ENCODE data around the gene DOC2B. TPM values are rescaled to one million over a fixed set of nuclear protein-coding genes. Genes with fewer than 3 reads are reported as not detected.

The DOC2B gene
- total and polyA plus RNA-seq, 2 experiments from 2014 or later: 0.42 to 3.8 TPM

DNA sequence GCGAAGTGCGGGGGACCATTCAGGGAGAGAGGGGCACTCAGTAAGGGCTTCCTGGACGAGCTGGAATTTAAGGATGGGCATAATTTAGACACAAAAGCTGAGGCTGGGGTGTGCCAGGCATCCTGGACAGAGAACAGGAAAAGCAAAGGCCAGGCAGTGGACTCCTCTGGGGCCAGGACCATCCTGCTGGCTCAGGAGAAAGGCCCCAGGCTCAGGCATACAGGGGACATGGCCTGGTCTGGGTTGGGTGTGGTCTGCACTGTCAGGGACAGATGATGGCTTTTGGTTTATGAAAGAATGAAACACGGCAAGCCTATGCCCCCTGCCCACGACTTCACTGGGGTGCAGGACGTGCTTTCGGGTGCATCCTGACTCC, 48.9 kb upstream of the DOC2B start:
- no peak overlapping the region for H3K27ac Mint-ChIP-seq
- Histone ChIP-seq H3K4me3 (no peak overlapping the region), H2AFZ (no peak overlapping the region), H4K20me1 (replicated peaks; ENCODE audit: insufficient read depth) (no peaks in the 10 kb centered on the region), H3F3A (replicated peaks; ENCODE audit: low read depth) (no peaks in the 10 kb centered on the region), H3K4me2 (no peak overlapping the region), H3K27ac (ENCODE audit: low read depth) (no peak overlapping the region), H3K36me3 (ENCODE audit: insufficient read depth) (no peaks in the 10 kb centered on the region), H3K4me1 (ENCODE audit: insufficient read depth) (no peaks in the 10 kb centered on the region), H3K27me3 (ENCODE audit: insufficient read depth) (no peaks in the 10 kb centered on the region), H3K79me2 (replicated peaks; ENCODE audit: insufficient read depth) (no peaks in the 10 kb centered on the region), H3K9me2 (ENCODE audit: insufficient read depth) (no peaks in the 10 kb centered on the region)
- H3K27me3 Mint-ChIP-seq (ENCODE audit: insufficient read depth, low read depth, poor library complexity): peaks cover 22% of the 10 kb centered on the region
- no peak for ATAC-seq
- no peaks in the 10 kb centered on the region for H3K36me3 Mint-ChIP-seq (ENCODE audit: low read depth)
- peaks cover 34% of the 10 kb centered on the region for H3K4me1 Mint-ChIP-seq
- DNase-seq (ENCODE audit: low spot score): no peak
- no peak overlapping the region for H3K4me3 Mint-ChIP-seq
- no peaks in the 10 kb centered on the region; the same call in 2 of the 3 replicates for H3K9me3 Mint-ChIP-seq
- TF ChIP-seq, protein P1, sequence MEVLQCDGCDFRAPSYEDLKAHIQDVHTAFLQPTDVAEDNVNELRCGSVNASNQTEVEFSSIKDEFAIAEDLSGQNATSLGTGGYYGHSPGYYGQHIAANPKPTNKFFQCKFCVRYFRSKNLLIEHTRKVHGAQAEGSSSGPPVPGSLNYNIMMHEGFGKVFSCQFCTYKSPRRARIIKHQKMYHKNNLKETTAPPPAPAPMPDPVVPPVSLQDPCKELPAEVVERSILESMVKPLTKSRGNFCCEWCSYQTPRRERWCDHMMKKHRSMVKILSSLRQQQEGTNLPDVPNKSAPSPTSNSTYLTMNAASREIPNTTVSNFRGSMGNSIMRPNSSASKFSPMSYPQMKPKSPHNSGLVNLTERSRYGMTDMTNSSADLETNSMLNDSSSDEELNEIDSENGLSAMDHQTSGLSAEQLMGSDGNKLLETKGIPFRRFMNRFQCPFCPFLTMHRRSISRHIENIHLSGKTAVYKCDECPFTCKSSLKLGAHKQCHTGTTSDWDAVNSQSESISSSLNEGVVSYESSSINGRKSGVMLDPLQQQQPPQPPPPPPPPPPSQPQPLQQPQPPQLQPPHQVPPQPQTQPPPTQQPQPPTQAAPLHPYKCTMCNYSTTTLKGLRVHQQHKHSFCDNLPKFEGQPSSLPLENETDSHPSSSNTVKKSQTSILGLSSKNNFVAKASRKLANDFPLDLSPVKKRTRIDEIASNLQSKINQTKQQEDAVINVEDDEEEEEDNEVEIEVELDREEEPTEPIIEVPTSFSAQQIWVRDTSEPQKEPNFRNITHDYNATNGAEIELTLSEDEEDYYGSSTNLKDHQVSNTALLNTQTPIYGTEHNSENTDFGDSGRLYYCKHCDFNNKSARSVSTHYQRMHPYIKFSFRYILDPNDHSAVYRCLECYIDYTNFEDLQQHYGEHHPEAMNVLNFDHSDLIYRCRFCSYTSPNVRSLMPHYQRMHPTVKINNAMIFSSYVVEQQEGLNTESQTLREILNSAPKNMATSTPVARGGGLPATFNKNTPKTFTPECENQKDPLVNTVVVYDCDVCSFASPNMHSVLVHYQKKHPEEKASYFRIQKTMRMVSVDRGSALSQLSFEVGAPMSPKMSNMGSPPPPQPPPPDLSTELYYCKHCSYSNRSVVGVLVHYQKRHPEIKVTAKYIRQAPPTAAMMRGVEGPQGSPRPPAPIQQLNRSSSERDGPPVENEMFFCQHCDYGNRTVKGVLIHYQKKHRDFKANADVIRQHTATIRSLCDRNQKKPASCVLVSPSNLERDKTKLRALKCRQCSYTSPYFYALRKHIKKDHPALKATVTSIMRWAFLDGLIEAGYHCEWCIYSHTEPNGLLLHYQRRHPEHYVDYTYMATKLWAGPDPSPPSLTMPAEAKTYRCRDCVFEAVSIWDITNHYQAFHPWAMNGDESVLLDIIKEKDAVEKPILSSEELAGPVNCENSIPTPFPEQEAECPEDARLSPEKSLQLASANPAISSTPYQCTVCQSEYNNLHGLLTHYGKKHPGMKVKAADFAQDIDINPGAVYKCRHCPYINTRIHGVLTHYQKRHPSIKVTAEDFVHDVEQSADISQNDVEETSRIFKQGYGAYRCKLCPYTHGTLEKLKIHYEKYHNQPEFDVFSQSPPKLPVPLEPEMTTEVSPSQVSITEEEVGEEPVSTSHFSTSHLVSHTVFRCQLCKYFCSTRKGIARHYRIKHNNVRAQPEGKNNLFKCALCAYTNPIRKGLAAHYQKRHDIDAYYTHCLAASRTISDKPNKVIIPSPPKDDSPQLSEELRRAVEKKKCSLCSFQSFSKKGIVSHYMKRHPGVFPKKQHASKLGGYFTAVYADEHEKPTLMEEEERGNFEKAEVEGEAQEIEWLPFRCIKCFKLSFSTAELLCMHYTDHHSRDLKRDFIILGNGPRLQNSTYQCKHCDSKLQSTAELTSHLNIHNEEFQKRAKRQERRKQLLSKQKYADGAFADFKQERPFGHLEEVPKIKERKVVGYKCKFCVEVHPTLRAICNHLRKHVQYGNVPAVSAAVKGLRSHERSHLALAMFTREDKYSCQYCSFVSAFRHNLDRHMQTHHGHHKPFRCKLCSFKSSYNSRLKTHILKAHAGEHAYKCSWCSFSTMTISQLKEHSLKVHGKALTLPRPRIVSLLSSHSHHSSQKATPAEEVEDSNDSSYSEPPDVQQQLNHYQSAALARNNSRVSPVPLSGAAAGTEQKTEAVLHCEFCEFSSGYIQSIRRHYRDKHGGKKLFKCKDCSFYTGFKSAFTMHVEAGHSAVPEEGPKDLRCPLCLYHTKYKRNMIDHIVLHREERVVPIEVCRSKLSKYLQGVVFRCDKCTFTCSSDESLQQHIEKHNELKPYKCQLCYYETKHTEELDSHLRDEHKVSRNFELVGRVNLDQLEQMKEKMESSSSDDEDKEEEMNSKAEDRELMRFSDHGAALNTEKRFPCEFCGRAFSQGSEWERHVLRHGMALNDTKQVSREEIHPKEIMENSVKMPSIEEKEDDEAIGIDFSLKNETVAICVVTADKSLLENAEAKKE (CRISPR knock-in tag; IDR thresholded peaks at IDR 0.05): no peak
- TF ChIP-seq ZNF114 (CRISPR knock-in tag; IDR thresholded peaks at IDR 0.05): no peak

DNA sequence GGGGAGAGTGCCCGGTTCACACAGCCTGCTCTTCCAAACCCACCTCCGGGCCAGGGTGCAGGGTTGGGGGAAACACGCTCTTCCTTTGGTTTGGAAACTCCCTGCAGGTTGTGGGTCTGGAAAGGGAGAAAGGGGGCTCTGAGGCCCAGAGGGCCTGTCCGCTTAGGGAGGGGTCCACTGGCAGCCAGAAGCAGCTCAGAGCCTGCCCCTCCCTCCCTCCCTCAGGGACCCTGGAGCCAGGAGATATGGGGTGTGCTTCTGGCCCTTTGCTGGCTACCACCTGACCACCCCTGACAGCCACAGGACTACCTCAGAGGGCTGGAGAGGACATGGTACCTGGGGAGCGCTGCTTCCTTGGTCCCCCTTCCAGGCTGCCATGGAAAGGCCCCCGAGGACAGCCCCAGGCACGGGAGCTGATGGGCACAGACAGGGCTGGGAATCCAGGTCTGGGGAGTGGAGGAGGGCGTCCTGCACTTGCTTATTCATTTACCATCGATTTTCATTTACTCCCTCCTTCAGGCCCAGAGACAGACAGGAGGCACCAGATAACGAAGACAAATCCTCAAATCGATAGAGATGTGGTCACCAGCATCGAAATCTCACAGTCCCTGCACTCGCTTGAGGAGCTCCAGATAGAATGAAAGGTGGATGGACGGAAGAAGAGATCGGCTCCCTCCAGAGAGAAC, 48.4 kb upstream of the DOC2B start:
- H3K4me2 ChIP-seq: no peak overlapping the region
- H3K27ac ChIP-seq (ENCODE audit: low read depth): no peak overlapping the region
- no peak for ATAC-seq
- H3K4me3 ChIP-seq: no peak overlapping the region
- DNase-seq (ENCODE audit: low spot score): no peak
- no peaks in the 10 kb centered on the region; the same call in 2 of the 3 replicates for H3K9me3 Mint-ChIP-seq
- H4K20me1 ChIP-seq (replicated peaks; ENCODE audit: insufficient read depth): no peaks in the 10 kb centered on the region
- H3K4me3 Mint-ChIP-seq: no peak overlapping the region
- no peaks in the 10 kb centered on the region for H3K9me2 ChIP-seq (ENCODE audit: insufficient read depth)
- H3K79me2 ChIP-seq (replicated peaks; ENCODE audit: insufficient read depth): no peaks in the 10 kb centered on the region
- H3K27ac Mint-ChIP-seq: no peak overlapping the region
- no peak overlapping the region for H2AFZ ChIP-seq
- H3K36me3 Mint-ChIP-seq (ENCODE audit: low read depth): no peaks in the 10 kb centered on the region
- H3K36me3 ChIP-seq (ENCODE audit: insufficient read depth): no peaks in the 10 kb centered on the region
- H3K4me1 ChIP-seq (ENCODE audit: insufficient read depth): no peaks in the 10 kb centered on the region
- H3K27me3 ChIP-seq (ENCODE audit: insufficient read depth): no peaks in the 10 kb centered on the region
- no peaks in the 10 kb centered on the region for H3F3A ChIP-seq (replicated peaks; ENCODE audit: low read depth)
- H3K4me1 Mint-ChIP-seq: peaks cover 32% of the 10 kb centered on the region
- H3K27me3 Mint-ChIP-seq (ENCODE audit: insufficient read depth, low read depth, poor library complexity): peaks cover 20% of the 10 kb centered on the region
- TF ChIP-seq STAT1 (IDR thresholded peaks at IDR 0.05; ENCODE audit: unreplicated experiment) (no peak), NANOG (IDR thresholded peaks at IDR 0.05; ENCODE audit: borderline replicate concordance) (no peak), EZH2 (IDR thresholded peaks at IDR 0.05; ENCODE audit: low read depth, unreplicated experiment) (no peak), EZH2phosphoT487 (IDR thresholded peaks at IDR 0.05; ENCODE audit: unreplicated experiment) (no peak), ZNF331 (CRISPR knock-in tag; IDR thresholded peaks at IDR 0.05; ENCODE audit: low read depth) (no peak), ZNF114 (CRISPR knock-in tag; IDR thresholded peaks at IDR 0.05) (no peak), POLR2AphosphoS5 (IDR thresholded peaks at IDR 0.05; ENCODE audit: low read depth) (no peak), JUNB (IDR thresholded peaks at IDR 0.05; ENCODE audit: unreplicated experiment) (no peak)
- TF ChIP-seq, protein P2, sequence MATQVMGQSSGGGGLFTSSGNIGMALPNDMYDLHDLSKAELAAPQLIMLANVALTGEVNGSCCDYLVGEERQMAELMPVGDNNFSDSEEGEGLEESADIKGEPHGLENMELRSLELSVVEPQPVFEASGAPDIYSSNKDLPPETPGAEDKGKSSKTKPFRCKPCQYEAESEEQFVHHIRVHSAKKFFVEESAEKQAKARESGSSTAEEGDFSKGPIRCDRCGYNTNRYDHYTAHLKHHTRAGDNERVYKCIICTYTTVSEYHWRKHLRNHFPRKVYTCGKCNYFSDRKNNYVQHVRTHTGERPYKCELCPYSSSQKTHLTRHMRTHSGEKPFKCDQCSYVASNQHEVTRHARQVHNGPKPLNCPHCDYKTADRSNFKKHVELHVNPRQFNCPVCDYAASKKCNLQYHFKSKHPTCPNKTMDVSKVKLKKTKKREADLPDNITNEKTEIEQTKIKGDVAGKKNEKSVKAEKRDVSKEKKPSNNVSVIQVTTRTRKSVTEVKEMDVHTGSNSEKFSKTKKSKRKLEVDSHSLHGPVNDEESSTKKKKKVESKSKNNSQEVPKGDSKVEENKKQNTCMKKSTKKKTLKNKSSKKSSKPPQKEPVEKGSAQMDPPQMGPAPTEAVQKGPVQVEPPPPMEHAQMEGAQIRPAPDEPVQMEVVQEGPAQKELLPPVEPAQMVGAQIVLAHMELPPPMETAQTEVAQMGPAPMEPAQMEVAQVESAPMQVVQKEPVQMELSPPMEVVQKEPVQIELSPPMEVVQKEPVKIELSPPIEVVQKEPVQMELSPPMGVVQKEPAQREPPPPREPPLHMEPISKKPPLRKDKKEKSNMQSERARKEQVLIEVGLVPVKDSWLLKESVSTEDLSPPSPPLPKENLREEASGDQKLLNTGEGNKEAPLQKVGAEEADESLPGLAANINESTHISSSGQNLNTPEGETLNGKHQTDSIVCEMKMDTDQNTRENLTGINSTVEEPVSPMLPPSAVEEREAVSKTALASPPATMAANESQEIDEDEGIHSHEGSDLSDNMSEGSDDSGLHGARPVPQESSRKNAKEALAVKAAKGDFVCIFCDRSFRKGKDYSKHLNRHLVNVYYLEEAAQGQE (IDR thresholded peaks at IDR 0.05; ENCODE audit: unreplicated experiment): no peak
- TF ChIP-seq, protein P3, sequence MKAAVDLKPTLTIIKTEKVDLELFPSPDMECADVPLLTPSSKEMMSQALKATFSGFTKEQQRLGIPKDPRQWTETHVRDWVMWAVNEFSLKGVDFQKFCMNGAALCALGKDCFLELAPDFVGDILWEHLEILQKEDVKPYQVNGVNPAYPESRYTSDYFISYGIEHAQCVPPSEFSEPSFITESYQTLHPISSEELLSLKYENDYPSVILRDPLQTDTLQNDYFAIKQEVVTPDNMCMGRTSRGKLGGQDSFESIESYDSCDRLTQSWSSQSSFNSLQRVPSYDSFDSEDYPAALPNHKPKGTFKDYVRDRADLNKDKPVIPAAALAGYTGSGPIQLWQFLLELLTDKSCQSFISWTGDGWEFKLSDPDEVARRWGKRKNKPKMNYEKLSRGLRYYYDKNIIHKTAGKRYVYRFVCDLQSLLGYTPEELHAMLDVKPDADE (IDR thresholded peaks at IDR 0.05): no peak

All from GM23338 (cell line).